ENCODE results near the gene PHF21B. TPM values are rescaled to one million over a fixed set of nuclear protein-coding genes. Genes with fewer than 3 reads are reported as not detected.

Gene PHF21B
- total and polyA plus RNA-seq, 2 of the 8 experiments (the other 6 are each of a cell fraction or from before 2014, with no cell fraction given): 19.3 to 68.1 TPM

DNA sequence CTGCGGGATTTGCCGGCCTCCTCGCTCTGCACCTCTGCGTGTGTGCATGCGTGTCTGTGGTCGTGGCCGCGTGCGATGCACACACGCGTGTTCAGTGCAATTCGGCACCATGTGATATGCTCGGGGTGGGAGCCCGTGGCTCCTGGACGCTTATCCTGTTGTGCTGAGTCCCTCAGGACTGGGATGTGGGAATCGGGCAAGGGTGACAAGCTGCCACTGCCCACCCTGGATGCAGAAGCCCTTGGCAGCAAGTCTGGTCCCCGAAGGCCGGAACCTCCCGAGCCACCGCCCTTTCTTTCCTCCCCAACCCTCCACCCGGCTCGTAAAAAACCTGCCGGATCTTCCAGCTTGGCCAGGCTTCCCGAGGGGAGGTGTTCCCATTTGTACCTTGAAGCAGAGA, 128.2 kb downstream of the PHF21B start:
- no peak overlapping the region for H3K4me2 ChIP-seq (ENCODE audit: insufficient read depth in 1 of 2, low read depth in 2 of 2, low read length in 2 of 2)
- H2AFZ ChIP-seq (ENCODE audit: low read length): no peak overlapping the region
- H3K4ac ChIP-seq (replicated peaks; ENCODE audit: insufficient read length, low read depth, low read length): no peak overlapping the region
- 96% methylated on average over 17 of the region's 24 CpGs; no CpG with 5 or more reads in 1 of the 2 experiments for WGBS, 2 experiments (ENCODE audit: extremely low coverage in 1 of 2, insufficient coverage in 1 of 2, insufficient read length in 1 of 2, insufficient replicate concordance in 2 of 2, low coverage in 1 of 2, low lambda C conversion rate in 2 of 2, missing lambda C conversion rate in 1 of 2)
- no peak overlapping the region for H3K56ac ChIP-seq (replicated peaks; ENCODE audit: insufficient read length, low read depth, low read length)
- H3K4me3 ChIP-seq (ENCODE audit: extremely low read depth in 1 of 4, insufficient read depth in 2 of 4, low read depth in 3 of 4, low read length in 4 of 4): no peak overlapping the region
- H3K9ac ChIP-seq (replicated peaks in 1 of 4; ENCODE audit: extremely low read depth in 1 of 4, low read depth in 3 of 4, low read length in 3 of 4): no peak overlapping the region
- H2BK12ac ChIP-seq (ENCODE audit: low read depth, low read length): no peak overlapping the region
- H4K20me1 ChIP-seq (replicated peaks in 1 of 2; ENCODE audit: control insufficient read depth in 1 of 2, insufficient read depth in 2 of 2, low read length in 2 of 2): peaks cover 0 to 6% of the 10 kb centered on the region in 2 experiments
- no peak overlapping the region for H2BK5ac ChIP-seq (ENCODE audit: low read depth, low read length)
- no peaks in the 10 kb centered on the region for H3K79me2 ChIP-seq (ENCODE audit: control insufficient read depth in 1 of 2, insufficient read depth in 2 of 2, low read length in 2 of 2)
- H3K79me1 ChIP-seq (ENCODE audit: low read depth, low read length): no peaks in the 10 kb centered on the region
- H3K36me3 ChIP-seq (ENCODE audit: control insufficient read depth in 2 of 4, insufficient read depth in 4 of 4, low read length in 3 of 4): peaks cover 8 to 33% (median 20%) of the 10 kb centered on the region in 4 experiments; a peak in 7 of 8 replicates
- no peak overlapping the region for H3K23ac ChIP-seq (ENCODE audit: insufficient read length)
- no peak overlapping the region for H2AK5ac ChIP-seq (ENCODE audit: low read depth, low read length)
- H4K8ac ChIP-seq (ENCODE audit: extremely low read depth, insufficient read depth, low read length): no peak overlapping the region
- H3K23me2 ChIP-seq (ENCODE audit: low read depth, low read length): peaks cover 8% of the 10 kb centered on the region; the same call in 1 of the 2 replicates
- ChIA-PET CTCF (ENCODE audit: partially characterized antibody) (interaction anchor here (0.6 to 1.6 kb wide), 4 partner anchors 12 to 183 kb away, joined by 3 to 4 read pairs (median 4); no protein-coding TSS in a partner anchor), POLR2A (ENCODE audit: partially characterized antibody) (no interaction called here)
- H2BK120ac ChIP-seq (replicated peaks; ENCODE audit: low read depth, low read length): no peak overlapping the region
- no peak overlapping the region for H3K27ac ChIP-seq (ENCODE audit: low read depth, low read length)
- peaks cover 0 to 8% of the 10 kb centered on the region in 2 experiments; a peak in 2 of 4 replicates for H3K9me3 ChIP-seq (ENCODE audit: insufficient read depth in 2 of 2, low read depth in 1 of 2, low read length in 1 of 2)
- H3K4me1 ChIP-seq (replicated peaks in 1 of 4; ENCODE audit: control insufficient read depth in 3 of 4, insufficient read depth in 4 of 4, low read length in 3 of 4): no peaks in the 10 kb centered on the region
- H3K14ac ChIP-seq (ENCODE audit: insufficient read length): no peak overlapping the region
- H2BK15ac ChIP-seq (ENCODE audit: low read length): no peak overlapping the region
- H4K91ac ChIP-seq (replicated peaks; ENCODE audit: insufficient read length, low read length): no peak overlapping the region
- no peak for FAIRE-seq
- no peak overlapping the region for H4K5ac ChIP-seq (ENCODE audit: insufficient read length, low read depth, low read length)
- no peak for DNase-seq (ENCODE audit: low read depth in 1 of 2, low spot score in 2 of 2)
- no peak overlapping the region for H2BK20ac ChIP-seq (ENCODE audit: low read length)
- no peak for TF ChIP-seq TAF1 (IDR thresholded peaks at IDR 0.05; ENCODE audit: low read depth, low read length)
- TF ChIP-seq SRF (IDR thresholded peaks at IDR 0.05; ENCODE audit: low read depth, low read length): no peak
- no peak for TF ChIP-seq FOSL1 (IDR thresholded peaks at IDR 0.05; ENCODE audit: insufficient read depth, low read depth, low read length)
- no peak for TF ChIP-seq NANOG (IDR thresholded peaks at IDR 0.05; ENCODE audit: insufficient read depth, low read depth, low read length, poor library complexity, severe bottlenecking)
- no peak for TF ChIP-seq RFX5 (IDR thresholded peaks at IDR 0.05; ENCODE audit: borderline replicate concordance, low read depth, low read length)
- TF ChIP-seq SUZ12 (IDR thresholded peaks at IDR 0.05; ENCODE audit: low read length): no peak
- H3K18ac ChIP-seq (ENCODE audit: extremely low read depth, low read length): no peak overlapping the region
- no peaks in the 10 kb centered on the region; a peak in 1 of 7 replicates for H3K27me3 ChIP-seq (replicated peaks in 1 of 4; ENCODE audit: control insufficient read depth in 3 of 4, extremely low read depth in 1 of 4, insufficient read depth in 3 of 4, low read length in 3 of 4)

Data from H1 (cell line).